ENCODE results near the gene CST3.

The CST3 gene

GRCh38 chr20:23602241-23602640 is 35.5 kb downstream of the CST3 start:
- Histone ChIP-seq H3K36me3 (ENCODE audit: insufficient read depth, low read length) (no peaks in the 10 kb centered on the region), H3K27me3 (ENCODE audit: insufficient read depth, low read length) (peaks cover 38% of the 10 kb centered on the region), H2AFZ (ENCODE audit: low read length, unreplicated experiment) (no peak overlapping the region), H3K27ac (ENCODE audit: low read depth, low read length) (no peak overlapping the region), H3K4me1 (ENCODE audit: control insufficient read depth, insufficient read depth, low read length, unreplicated experiment) (peaks cover 8% of the 10 kb centered on the region), H3K4me3 (ENCODE audit: low read depth, low read length) (no peak overlapping the region), H3K79me2 (ENCODE audit: control insufficient read depth, insufficient read depth, low read length, unreplicated experiment) (no peaks in the 10 kb centered on the region)

GRCh38 chr20:23601715-23602114 is 36.0 kb downstream of the CST3 start:
- no peaks in the 10 kb centered on the region for H3K36me3 ChIP-seq (ENCODE audit: insufficient read depth, low read length)
- no peak overlapping the region for H3K4me3 ChIP-seq (ENCODE audit: low read depth, low read length)
- no peaks in the 10 kb centered on the region for H3K79me2 ChIP-seq (ENCODE audit: control insufficient read depth, insufficient read depth, low read length, unreplicated experiment)
- no peak overlapping the region for H3K27ac ChIP-seq (ENCODE audit: low read depth, low read length)
- no peak overlapping the region for H2AFZ ChIP-seq (ENCODE audit: low read length, unreplicated experiment)
- peaks cover 42% of the 10 kb centered on the region for H3K27me3 ChIP-seq (ENCODE audit: insufficient read depth, low read length)
- H3K4me1 ChIP-seq (ENCODE audit: control insufficient read depth, insufficient read depth, low read length, unreplicated experiment) = peaks cover 10% of the 10 kb centered on the region

- H3K79me2 ChIP-seq (ENCODE audit: control insufficient read depth, insufficient read depth, low read length, unreplicated experiment) = no peaks in the 10 kb centered on the region
- no peak overlapping the region for H3K4me3 ChIP-seq (ENCODE audit: low read depth, low read length)
- H3K27me3 ChIP-seq (ENCODE audit: insufficient read depth, low read length) = peaks cover 46% of the 10 kb centered on the region
- H3K27ac ChIP-seq (ENCODE audit: low read depth, low read length) = no peak overlapping the region
- no peak overlapping the region for H2AFZ ChIP-seq (ENCODE audit: low read length, unreplicated experiment)
- no peaks in the 10 kb centered on the region for H3K36me3 ChIP-seq (ENCODE audit: insufficient read depth, low read length)
- H3K4me1 ChIP-seq (ENCODE audit: control insufficient read depth, insufficient read depth, low read length, unreplicated experiment) = peaks cover 9% of the 10 kb centered on the region
Measured at GRCh38 chr20:23598481-23598880, 39.3 kb downstream of the CST3 start.

GRCh38 chr20:23596579-23597250 is 41.0 kb downstream of the CST3 start:
- no peak overlapping the region for H3K27ac ChIP-seq (ENCODE audit: low read depth, low read length)
- peaks cover 34% of the 10 kb centered on the region; the same call in 1 of the 2 replicates for H3K27me3 ChIP-seq (ENCODE audit: insufficient read depth, low read length)
- peaks cover 6% of the 10 kb centered on the region for H3K4me1 ChIP-seq (ENCODE audit: control insufficient read depth, insufficient read depth, low read length, unreplicated experiment)
- no peak overlapping the region for H3K4me3 ChIP-seq (ENCODE audit: low read depth, low read length)
- H2AFZ ChIP-seq (ENCODE audit: low read length, unreplicated experiment) = no peak overlapping the region
- no peaks in the 10 kb centered on the region for H3K79me2 ChIP-seq (ENCODE audit: control insufficient read depth, insufficient read depth, low read length, unreplicated experiment)
- no peaks in the 10 kb centered on the region for H3K36me3 ChIP-seq (ENCODE audit: insufficient read depth, low read length)

GRCh38 chr20:23595941-23596340 is 41.8 kb downstream of the CST3 start:
- H3K36me3 ChIP-seq (ENCODE audit: insufficient read depth, low read length) = no peaks in the 10 kb centered on the region
- no peaks in the 10 kb centered on the region for H3K79me2 ChIP-seq (ENCODE audit: control insufficient read depth, insufficient read depth, low read length, unreplicated experiment)
- H3K27ac ChIP-seq (ENCODE audit: low read depth, low read length) = no peak overlapping the region
- H2AFZ ChIP-seq (ENCODE audit: low read length, unreplicated experiment) = no peak overlapping the region
- H3K4me3 ChIP-seq (ENCODE audit: low read depth, low read length) = no peak overlapping the region
- peaks cover 29% of the 10 kb centered on the region; the same call in 1 of the 2 replicates for H3K27me3 ChIP-seq (ENCODE audit: insufficient read depth, low read length)
- H3K4me1 ChIP-seq (ENCODE audit: control insufficient read depth, insufficient read depth, low read length, unreplicated experiment) = peaks cover 6% of the 10 kb centered on the region

- H3K36me3 ChIP-seq (ENCODE audit: insufficient read depth, low read length) = no peaks in the 10 kb centered on the region
- H2AFZ ChIP-seq (ENCODE audit: low read length, unreplicated experiment) = no peak overlapping the region
- H3K4me1 ChIP-seq (ENCODE audit: control insufficient read depth, insufficient read depth, low read length, unreplicated experiment) = no peaks in the 10 kb centered on the region
- peaks cover 32% of the 10 kb centered on the region; the same call in 1 of the 2 replicates for H3K27me3 ChIP-seq (ENCODE audit: insufficient read depth, low read length)
- H3K27ac ChIP-seq (ENCODE audit: low read depth, low read length) = no peak overlapping the region
- no peaks in the 10 kb centered on the region for H3K79me2 ChIP-seq (ENCODE audit: control insufficient read depth, insufficient read depth, low read length, unreplicated experiment)
- no peak overlapping the region for H3K4me3 ChIP-seq (ENCODE audit: low read depth, low read length)
Measured at GRCh38 chr20:23588434-23589403, 49.0 kb downstream of the CST3 start.

- H3K36me3 ChIP-seq (ENCODE audit: insufficient read depth, low read length) = no peaks in the 10 kb centered on the region
- H3K4me1 ChIP-seq (ENCODE audit: control insufficient read depth, insufficient read depth, low read length, unreplicated experiment) = no peaks in the 10 kb centered on the region
- no peak overlapping the region for H2AFZ ChIP-seq (ENCODE audit: low read length, unreplicated experiment)
- H3K27me3 ChIP-seq (ENCODE audit: insufficient read depth, low read length) = peaks cover 35% of the 10 kb centered on the region; the same call in 1 of the 2 replicates
- no peak overlapping the region for H3K27ac ChIP-seq (ENCODE audit: low read depth, low read length)
- H3K4me3 ChIP-seq (ENCODE audit: low read depth, low read length) = no peak overlapping the region
- H3K79me2 ChIP-seq (ENCODE audit: control insufficient read depth, insufficient read depth, low read length, unreplicated experiment) = no peaks in the 10 kb centered on the region
Measured at GRCh38 chr20:23587631-23588030, 50.1 kb downstream of the CST3 start.

GRCh38 chr20:23586735-23587525 is 50.8 kb downstream of the CST3 start:
- H2AFZ ChIP-seq (ENCODE audit: low read length, unreplicated experiment) = no peak overlapping the region
- H3K36me3 ChIP-seq (ENCODE audit: insufficient read depth, low read length) = no peaks in the 10 kb centered on the region
- H3K4me1 ChIP-seq (ENCODE audit: control insufficient read depth, insufficient read depth, low read length, unreplicated experiment) = no peaks in the 10 kb centered on the region
- no peak overlapping the region for H3K4me3 ChIP-seq (ENCODE audit: low read depth, low read length)
- no peaks in the 10 kb centered on the region for H3K79me2 ChIP-seq (ENCODE audit: control insufficient read depth, insufficient read depth, low read length, unreplicated experiment)
- peaks cover 35% of the 10 kb centered on the region; the same call in 1 of the 2 replicates for H3K27me3 ChIP-seq (ENCODE audit: insufficient read depth, low read length)
- H3K27ac ChIP-seq (ENCODE audit: low read depth, low read length) = no peak overlapping the region

GRCh38 chr20:23585808-23586734 is 51.7 kb downstream of the CST3 start:
- H3K36me3 ChIP-seq (ENCODE audit: insufficient read depth, low read length) = no peaks in the 10 kb centered on the region
- H3K79me2 ChIP-seq (ENCODE audit: control insufficient read depth, insufficient read depth, low read length, unreplicated experiment) = no peaks in the 10 kb centered on the region
- no peak overlapping the region for H3K27ac ChIP-seq (ENCODE audit: low read depth, low read length)
- peaks cover 39% of the 10 kb centered on the region; the same call in 1 of the 2 replicates for H3K27me3 ChIP-seq (ENCODE audit: insufficient read depth, low read length)
- no peak overlapping the region for H3K4me3 ChIP-seq (ENCODE audit: low read depth, low read length)
- no peaks in the 10 kb centered on the region for H3K4me1 ChIP-seq (ENCODE audit: control insufficient read depth, insufficient read depth, low read length, unreplicated experiment)
- H2AFZ ChIP-seq (ENCODE audit: low read length, unreplicated experiment) = no peak overlapping the region
